IPS-15b (cell line): ENCODE measurements around the gene PIN1.

Experiments used
- H3K27me3 ChIP-seq: one replicate; pipeline ENCODE4 v1.6.1; 2013; ENCODE audit warnings: low read length; ENCODE audit not compliant: control insufficient read depth, insufficient read depth
- H3K36me3 ChIP-seq: one replicate; pipeline ENCODE4 v1.6.1; 2013; ENCODE audit warnings: low read length; ENCODE audit not compliant: control insufficient read depth, insufficient read depth
- H3K4me1 ChIP-seq: one replicate; pipeline ENCODE4 v1.6.1; 2013; ENCODE audit warnings: mild to moderate bottlenecking, low read length; ENCODE audit not compliant: control insufficient read depth, insufficient read depth
- H3K4me3 ChIP-seq: one replicate; pipeline ENCODE4 v1.5.1; 2013; ENCODE audit warnings: low read depth, low read length
- H3K9ac ChIP-seq: one replicate; pipeline ENCODE4 v1.6.1; 2013; ENCODE audit warnings: low read depth, mild to moderate bottlenecking, low read length
- H3K9me3 ChIP-seq: one replicate; pipeline ENCODE4 v1.6.1; 2013; ENCODE audit warnings: mild to moderate bottlenecking, low read length; ENCODE audit not compliant: control insufficient read depth, insufficient read depth

Gene PIN1

GRCh38 chr19:9881720-9882119 is 46.6 kb downstream of the PIN1 start:
- Histone ChIP-seq H3K9me3 (no peaks in the 10 kb centered on the region), H3K9ac (no peak overlapping the region), H3K36me3 (no peaks in the 10 kb centered on the region), H3K27me3 (no peaks in the 10 kb centered on the region), H3K4me3 (no peak overlapping the region), H3K4me1 (peaks cover 4% of the 10 kb centered on the region)

GRCh38 chr19:9883231-9883758 is 48.2 kb downstream of the PIN1 start:
- Histone ChIP-seq H3K27me3 (no peaks in the 10 kb centered on the region), H3K4me3 (no peak overlapping the region), H3K9me3 (no peaks in the 10 kb centered on the region), H3K9ac (no peak overlapping the region), H3K4me1 (peaks cover 4% of the 10 kb centered on the region), H3K36me3 (no peaks in the 10 kb centered on the region)

- no peaks in the 10 kb centered on the region for H3K27me3 ChIP-seq
- peaks cover 4% of the 10 kb centered on the region for H3K4me1 ChIP-seq
- H3K36me3 ChIP-seq, result no peaks in the 10 kb centered on the region
- no peak overlapping the region for H3K9ac ChIP-seq
- H3K9me3 ChIP-seq, result no peaks in the 10 kb centered on the region
- H3K4me3 ChIP-seq, result no peak overlapping the region
These were observed 48.6 kb downstream of the PIN1 start for GRCh38 chr19:9883764-9884163.

- Histone ChIP-seq H3K9me3 (no peaks in the 10 kb centered on the region), H3K9ac (no peak overlapping the region), H3K27me3 (no peaks in the 10 kb centered on the region), H3K36me3 (no peaks in the 10 kb centered on the region), H3K4me3 (no peak overlapping the region), H3K4me1 (peaks cover 4% of the 10 kb centered on the region)
These were observed 50.0 kb downstream of the PIN1 start for GRCh38 chr19:9885077-9885552.

- H3K4me3 ChIP-seq, result no peak overlapping the region
- H3K27me3 ChIP-seq, result no peaks in the 10 kb centered on the region
- H3K9me3 ChIP-seq, result no peaks in the 10 kb centered on the region
- H3K36me3 ChIP-seq, result no peaks in the 10 kb centered on the region
- H3K4me1 ChIP-seq, result no peaks in the 10 kb centered on the region
- no peak overlapping the region for H3K9ac ChIP-seq
These were observed 56.7 kb downstream of the PIN1 start for GRCh38 chr19:9891609-9892373.
